Nephron (organoid): ENCODE measurements around the gene SELENON.

Source experiments
- H3K27ac Mint-ChIP-seq, 3 experiments: 2 replicates each; pipeline ENCODE4 v1.8.0; 2020; ENCODE audit warnings: mixed read lengths in 3 of 3, mild to moderate bottlenecking in 2 of 3, moderate library complexity in 1 of 3
- H3K27me3 Mint-ChIP-seq: 2 replicates; pipeline ENCODE4 v1.8.0; 2021; ENCODE audit warnings: low read depth, mild to moderate bottlenecking, moderate library complexity, mixed read lengths
- H3K36me3 Mint-ChIP-seq: 2 replicates; pipeline ENCODE4 v1.8.0; 2020; ENCODE audit warnings: low read depth, mixed read lengths
- H3K4me1 Mint-ChIP-seq: 2 replicates; pipeline ENCODE4 v1.8.0; 2020; ENCODE audit warnings: mixed read lengths
- H3K4me3 Mint-ChIP-seq, 3 experiments: 2 replicates each; pipeline ENCODE4 v1.8.0; 2020; ENCODE audit warnings: mild to moderate bottlenecking in 3 of 3, mixed read lengths in 3 of 3, moderate library complexity in 2 of 3
- H3K9me3 Mint-ChIP-seq: 2 replicates; pipeline ENCODE4 v1.8.0; 2020; ENCODE audit warnings: mixed read lengths
- TF ChIP-seq, protein P1 (sequence below), 3 experiments: fragments of 200-600 bp; sonication (generic); IDR thresholded peaks; one replicate each; pipeline ENCODE4 v1.5.0; 2021; ENCODE audit warnings: antibody characterized with exemption in 3 of 3; ENCODE audit not compliant: unreplicated experiment in 3 of 3

Gene SELENON

DNA sequence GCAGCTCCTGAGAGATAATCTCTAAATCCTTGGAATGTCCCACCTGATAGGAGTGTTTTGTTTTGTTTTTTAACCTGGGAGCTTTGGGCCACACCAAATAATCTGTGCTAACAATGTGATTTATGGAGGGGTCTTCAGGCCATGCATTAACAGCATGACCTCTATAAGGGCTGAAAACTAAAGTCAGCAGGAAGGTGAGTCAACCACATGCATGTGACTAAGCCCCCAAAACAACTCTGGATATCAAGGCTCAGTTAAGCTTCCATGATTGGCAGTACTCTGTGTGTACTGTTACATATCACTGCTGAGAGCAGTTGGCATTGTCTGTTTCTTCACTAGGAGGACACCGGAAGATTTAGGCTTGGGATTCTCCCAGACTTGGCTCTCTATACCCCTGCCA is 48.5 kb downstream of the SELENON start:
- TF ChIP-seq, protein P1, sequence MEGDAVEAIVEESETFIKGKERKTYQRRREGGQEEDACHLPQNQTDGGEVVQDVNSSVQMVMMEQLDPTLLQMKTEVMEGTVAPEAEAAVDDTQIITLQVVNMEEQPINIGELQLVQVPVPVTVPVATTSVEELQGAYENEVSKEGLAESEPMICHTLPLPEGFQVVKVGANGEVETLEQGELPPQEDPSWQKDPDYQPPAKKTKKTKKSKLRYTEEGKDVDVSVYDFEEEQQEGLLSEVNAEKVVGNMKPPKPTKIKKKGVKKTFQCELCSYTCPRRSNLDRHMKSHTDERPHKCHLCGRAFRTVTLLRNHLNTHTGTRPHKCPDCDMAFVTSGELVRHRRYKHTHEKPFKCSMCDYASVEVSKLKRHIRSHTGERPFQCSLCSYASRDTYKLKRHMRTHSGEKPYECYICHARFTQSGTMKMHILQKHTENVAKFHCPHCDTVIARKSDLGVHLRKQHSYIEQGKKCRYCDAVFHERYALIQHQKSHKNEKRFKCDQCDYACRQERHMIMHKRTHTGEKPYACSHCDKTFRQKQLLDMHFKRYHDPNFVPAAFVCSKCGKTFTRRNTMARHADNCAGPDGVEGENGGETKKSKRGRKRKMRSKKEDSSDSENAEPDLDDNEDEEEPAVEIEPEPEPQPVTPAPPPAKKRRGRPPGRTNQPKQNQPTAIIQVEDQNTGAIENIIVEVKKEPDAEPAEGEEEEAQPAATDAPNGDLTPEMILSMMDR (IDR thresholded peaks at IDR 0.05; ENCODE audit: unreplicated experiment in 3 of 3), result no peak
- Mint-ChIP-seq H3K4me1 (no peaks in the 10 kb centered on the region), H3K27ac (no peak overlapping the region)

DNA sequence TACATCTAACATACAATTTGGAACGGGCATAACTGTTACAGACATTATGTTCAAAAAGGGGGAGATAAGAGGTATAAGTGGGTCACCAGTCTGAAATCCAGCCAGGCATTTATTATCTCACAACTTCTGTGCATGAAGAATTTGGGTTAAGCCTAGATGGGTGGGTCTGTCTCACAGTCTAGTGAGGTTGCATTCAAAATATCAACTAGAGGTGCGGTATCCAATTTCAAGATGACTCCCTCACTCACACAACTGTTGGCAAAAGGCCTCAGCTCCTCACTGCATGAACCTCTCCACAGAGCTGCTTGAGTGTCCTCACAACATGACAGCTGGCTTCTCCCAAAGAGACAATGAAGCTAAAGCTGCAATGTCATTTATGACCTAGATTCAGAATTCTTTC is 54.6 kb downstream of the SELENON start:
- peak overlapping the region in 1 of 3 experiments; percentile 3 for H3K27ac Mint-ChIP-seq
- H3K27me3 Mint-ChIP-seq, result peaks cover 4% of the 10 kb centered on the region
- H3K36me3 Mint-ChIP-seq, result peaks cover 5% of the 10 kb centered on the region
- TF ChIP-seq, protein P1 (IDR thresholded peaks at IDR 0.05; ENCODE audit: unreplicated experiment in 3 of 3), result no peak
- H3K4me3 Mint-ChIP-seq, result no peak overlapping the region
- H3K4me1 Mint-ChIP-seq, result peaks cover 18% of the 10 kb centered on the region
- no peaks in the 10 kb centered on the region for H3K9me3 Mint-ChIP-seq

More for the DNA sequence above, 48.5 kb downstream of the SELENON start:
- Mint-ChIP-seq H3K4me3 (no peak overlapping the region), H3K9me3 (no peaks in the 10 kb centered on the region), H3K27me3 (no peaks in the 10 kb centered on the region), H3K36me3 (peaks cover 5% of the 10 kb centered on the region)

DNA sequence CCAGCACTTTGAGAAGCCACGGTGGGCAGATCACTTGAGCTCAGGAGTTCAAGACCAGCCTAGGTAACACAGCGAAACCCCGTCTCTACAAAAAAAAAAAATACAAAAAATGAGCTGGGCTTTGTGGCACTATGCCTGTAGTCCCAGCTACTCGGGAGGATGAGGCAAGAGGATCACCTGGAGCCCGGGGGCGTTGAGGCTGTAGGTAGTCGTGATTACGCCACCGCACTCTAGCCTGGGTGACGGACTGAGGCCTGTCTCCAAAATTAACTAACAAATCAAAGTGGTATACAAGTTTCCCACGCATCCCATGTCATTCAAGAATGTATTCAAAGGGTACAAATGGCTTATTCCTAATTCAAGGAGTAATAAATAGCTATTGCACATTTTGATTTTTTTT is 56.9 kb downstream of the SELENON start:
- Mint-ChIP-seq H3K36me3 (peaks cover 8% of the 10 kb centered on the region), H3K27ac (no peak overlapping the region), H3K27me3 (peaks cover 8% of the 10 kb centered on the region), H3K4me3 (no peak overlapping the region), H3K9me3 (no peaks in the 10 kb centered on the region), H3K4me1 (peaks cover 32% of the 10 kb centered on the region)
- TF ChIP-seq, protein P1 (IDR thresholded peaks at IDR 0.05; ENCODE audit: unreplicated experiment in 3 of 3), result no peak

DNA sequence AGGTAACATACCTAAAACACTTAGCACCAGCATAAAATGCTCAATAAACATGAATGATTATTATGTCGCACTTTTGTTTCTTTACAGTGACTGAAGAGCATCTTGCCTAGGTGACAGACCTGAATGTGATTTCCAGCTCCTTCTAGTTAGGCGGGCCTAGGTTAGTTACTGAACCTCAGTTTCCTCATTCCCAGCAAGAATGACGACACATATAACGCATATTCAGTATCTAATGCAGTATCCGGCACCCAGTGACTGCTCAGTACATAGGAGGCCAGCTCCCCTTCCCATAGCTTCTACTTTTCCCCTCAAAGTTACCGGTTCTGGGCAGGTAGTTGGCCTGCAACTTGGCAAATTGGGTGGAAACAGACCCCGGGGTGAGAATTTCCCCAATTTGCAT is 58.5 kb downstream of the SELENON start:
- Mint-ChIP-seq H3K4me3 (peak overlapping the region; percentile 88 to 97 (median 95)), H3K27ac (peak overlapping the region in 2 of 3 experiments; percentile 84 to 96), H3K9me3 (no peaks in the 10 kb centered on the region), H3K4me1 (peaks cover 36% of the 10 kb centered on the region), H3K27me3 (peaks cover 8% of the 10 kb centered on the region), H3K36me3 (peaks cover 16% of the 10 kb centered on the region)
- TF ChIP-seq, protein P1 (IDR thresholded peaks at IDR 0.05; ENCODE audit: unreplicated experiment in 3 of 3), result no peak

DNA sequence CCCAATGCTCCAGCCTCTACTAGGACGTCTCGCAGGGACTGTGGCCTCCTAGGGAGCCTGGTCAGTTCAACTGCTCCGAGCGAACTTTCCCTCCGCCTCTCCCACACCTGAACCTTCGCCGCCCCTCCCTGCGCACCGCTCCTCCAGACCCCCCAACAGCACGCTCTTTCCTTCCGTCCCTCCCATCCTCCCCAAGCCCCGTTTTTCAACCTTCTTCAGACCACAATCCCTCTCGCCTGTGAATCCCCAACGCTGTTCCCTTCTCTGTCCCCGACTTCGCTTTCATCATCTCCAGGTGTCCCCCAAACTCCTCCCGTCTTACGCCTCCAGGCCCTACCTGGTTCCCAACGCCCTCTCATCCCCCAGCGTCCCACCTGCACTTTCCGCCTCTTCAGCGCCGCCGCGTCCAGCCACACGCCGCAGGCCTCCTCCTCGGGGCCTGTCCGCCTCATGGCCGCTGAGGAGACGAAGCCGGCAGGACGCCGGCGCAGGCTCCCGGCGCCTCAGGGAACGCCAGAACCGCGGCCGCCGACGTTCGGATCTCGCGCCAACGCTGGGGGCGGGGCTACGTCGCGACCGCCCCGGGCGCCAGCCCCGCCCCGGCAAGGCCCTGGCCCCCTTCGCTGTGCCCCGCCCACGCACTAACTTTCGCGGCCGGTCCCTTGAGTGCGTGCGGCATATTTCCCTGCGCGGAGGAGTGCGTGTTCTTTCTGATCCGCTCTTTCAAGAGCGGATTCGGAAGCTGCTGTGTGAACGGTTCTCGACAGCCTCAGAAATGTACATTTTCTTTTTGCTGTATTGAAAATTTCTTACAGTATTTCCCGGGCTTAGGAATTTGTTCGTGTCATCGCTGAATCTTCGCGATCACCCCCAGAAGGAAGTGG is 59.2 kb downstream of the SELENON start, which contains the start of gene AUNIP:
Gene AUNIP (minus strand): TSS at position 552 of the 884 bp plus-strand sequence. CDS start 100 bp downstream, at position 452.
- H3K4me3 Mint-ChIP-seq, result peak within 1 kb of the TSS; percentile 88 to 97 (median 95)
- H3K4me1 Mint-ChIP-seq, result peaks cover 36% of the 10 kb centered on the region
- peaks cover 8% of the 10 kb centered on the region for H3K27me3 Mint-ChIP-seq
- H3K36me3 Mint-ChIP-seq, result peaks cover 20% of the 10 kb centered on the region
- no peaks in the 10 kb centered on the region for H3K9me3 Mint-ChIP-seq
- H3K27ac Mint-ChIP-seq, result peak within 1 kb of the TSS; percentile 95 to 96 (median 96)
- TF ChIP-seq, protein P1 (IDR thresholded peaks at IDR 0.05; ENCODE audit: unreplicated experiment in 3 of 3), result no peak
